Erythroblast (primary cell): ENCODE data around the gene LCORL.

Experiments used
- GATA1 ChIP-seq: IDR thresholded peaks from 2 replicates; pipeline ENCODE4 v1.6.1; 2011; ENCODE audit warnings: low read depth, mild to moderate bottlenecking, control low read depth, low read length, moderate library complexity
- POLR2A ChIP-seq: IDR thresholded peaks from 2 replicates; pipeline ENCODE4 v1.6.1; 2011; ENCODE audit warnings: mild to moderate bottlenecking, low read length

- TF ChIP-seq POLR2A, result no peak
- TF ChIP-seq GATA1, result no peak
These were observed 109.5 kb downstream of the LCORL start for GRCh38 chr4:17912011-17912410.
